GM21528 (cell line): Measurements from ENCODE around the gene RASAL2.
"Not testable (repeated sequence)": the region's sequence is repeated elsewhere in the genome, so short reads cannot be mapped to it uniquely, and the experiment has no call there.

ENCODE experiments used
- ATAC-seq: cut with Tn5 transposase; IDR thresholded peaks from one replicate; pipeline ENCODE4 v1.9.1; 2021; ENCODE audit warnings: mild to moderate bottlenecking, moderate library complexity; ENCODE audit not compliant: unreplicated experiment, low FRiP score

The RASAL2 gene

DNA sequence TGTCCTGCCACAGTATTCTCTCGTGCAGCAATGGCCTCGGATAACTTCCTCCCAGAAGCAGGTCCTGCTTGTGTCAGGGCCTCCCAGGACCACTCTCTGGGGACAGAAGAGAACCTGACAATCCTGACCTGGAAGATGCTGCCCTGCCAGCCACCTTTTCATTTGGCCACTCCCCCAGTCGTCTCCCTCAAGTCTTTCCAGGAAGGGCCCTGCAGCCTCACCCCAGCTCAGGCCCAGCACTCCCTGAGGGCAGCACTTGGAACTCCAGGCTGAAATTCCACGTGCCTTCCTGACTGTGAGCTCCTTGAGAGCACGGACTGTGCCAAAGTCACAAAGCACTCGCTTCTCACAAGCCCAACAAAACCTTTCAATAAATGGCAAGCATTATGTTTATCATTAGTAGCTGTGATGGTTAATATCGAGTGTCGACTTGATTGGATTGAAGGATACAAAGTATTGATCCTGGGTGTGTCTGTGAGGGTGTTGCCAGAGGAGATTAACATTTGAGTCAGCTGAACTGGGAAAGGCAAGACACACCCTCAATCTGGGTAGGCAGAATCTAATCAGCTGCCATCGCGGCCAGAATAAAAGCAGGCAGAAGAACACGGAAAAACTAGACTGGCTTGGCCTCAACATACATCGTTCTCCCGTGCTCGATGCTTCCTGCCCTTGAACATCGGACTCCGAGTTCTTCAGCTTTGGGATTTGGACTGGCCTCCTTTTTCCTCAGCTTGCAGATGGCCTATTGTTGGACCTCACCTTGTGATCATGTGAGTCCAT is 405.2 kb downstream of the RASAL2 start:
- ATAC-seq, result no peak

DNA sequence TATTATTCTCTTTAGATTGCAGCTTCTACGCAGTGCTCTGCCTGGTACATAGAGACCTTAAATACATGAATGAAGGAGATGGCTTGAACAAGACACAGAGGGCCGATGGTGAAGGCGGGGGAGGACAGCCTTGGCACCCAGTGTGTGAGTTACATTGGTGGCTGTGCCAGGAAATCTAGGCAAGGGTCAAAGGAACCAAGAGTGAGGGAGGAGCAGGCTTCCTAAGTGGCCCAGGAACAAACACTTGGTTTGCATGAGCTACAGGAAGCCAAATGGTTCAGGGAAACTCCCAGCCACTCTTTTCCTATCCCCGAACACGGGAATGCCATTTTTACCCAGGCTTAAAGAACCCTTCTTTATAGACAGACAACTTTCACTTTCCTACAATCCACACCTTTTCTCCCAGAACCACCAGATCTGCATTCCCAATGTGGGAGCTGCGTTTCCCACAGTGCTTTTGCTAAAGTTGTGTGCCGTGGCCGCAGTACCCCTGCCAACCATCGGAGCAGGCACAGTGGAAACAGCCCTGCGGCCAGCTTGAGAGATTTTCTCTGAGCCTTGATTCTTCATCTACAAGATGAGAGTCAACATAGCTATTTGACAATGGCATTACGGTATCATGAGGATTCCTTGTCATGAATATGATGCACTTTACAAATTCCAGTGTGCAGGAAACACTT is 406.3 kb downstream of the RASAL2 start:
- ATAC-seq, result no peak

DNA sequence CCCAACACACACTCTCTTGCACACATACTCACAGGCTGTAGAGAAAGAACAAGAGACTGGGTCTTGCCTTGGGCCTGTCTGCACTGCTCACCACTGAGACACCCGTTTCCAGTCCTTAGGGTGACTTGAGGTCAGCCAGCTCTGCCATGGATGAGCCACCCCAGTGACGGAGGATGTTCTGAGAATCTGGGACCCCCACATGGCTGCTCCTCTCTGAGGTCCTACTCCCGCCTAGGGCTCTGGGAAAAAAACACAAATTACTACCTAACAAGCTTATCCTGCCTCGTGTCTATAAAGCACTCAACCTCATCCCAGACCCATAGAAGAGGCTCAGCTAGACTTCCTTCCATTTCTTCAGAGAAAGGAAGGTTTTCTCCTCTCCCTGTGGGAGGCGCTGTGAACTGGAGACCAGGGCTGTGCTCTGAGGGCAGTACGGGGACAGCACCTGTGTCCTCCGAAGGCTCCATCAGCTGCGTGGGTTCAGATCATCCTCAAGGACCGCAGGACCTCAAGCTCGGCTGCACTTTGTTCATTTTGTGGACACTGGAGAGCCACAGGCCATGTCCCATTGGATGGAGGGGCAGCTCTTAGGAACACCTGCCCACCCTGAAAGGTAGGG is 407.1 kb downstream of the RASAL2 start:
- ATAC-seq, result no peak

DNA sequence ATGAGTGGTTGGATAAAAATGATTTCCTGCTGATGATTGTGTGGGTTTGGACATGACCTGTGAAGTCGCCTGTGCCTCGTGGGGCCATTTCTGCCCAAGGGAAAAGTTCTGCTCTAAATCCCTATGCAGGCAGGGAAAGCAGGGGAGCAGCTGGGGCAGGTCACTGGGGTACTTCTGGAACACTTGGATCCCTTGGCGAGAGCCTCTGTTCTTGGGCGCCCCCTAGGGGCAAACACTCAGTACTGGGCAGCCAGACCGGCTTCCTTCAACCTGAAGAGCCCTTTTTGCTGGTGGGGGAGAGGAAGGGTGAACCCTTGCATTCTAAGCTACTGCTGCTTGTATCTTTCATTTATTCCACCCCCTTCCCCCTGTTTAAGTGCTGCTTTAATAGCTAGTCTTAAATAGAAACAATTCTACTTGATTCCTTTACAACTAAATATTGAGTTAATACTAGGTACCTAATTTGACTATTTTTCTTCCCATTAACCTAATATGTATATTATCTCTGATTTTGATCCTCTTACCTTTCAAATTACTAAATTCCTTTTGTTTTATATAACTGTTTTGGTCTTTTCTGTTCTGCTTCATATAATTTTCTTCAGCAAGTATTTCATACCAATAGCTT is 407.9 kb downstream of the RASAL2 start:
- ATAC-seq, result peak; percentile 81

DNA sequence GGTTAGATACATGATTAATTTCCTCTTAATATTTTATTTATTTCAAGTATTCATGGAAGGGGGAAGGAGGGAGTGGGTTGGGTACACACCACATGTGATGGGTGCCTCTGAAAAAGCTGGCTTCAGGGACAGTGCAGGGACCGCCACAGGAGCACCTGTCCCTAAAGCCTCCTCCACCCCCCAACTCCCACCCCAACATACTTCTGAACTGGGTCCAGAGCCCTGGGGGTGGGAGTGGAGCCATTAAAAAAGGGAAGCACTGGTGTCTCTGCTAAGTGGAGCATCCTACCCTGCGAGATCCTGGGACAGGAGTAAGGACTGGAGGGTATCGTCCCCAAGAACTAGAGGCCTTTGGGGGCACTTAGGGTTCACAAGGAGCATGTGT is 408.4 kb downstream of the RASAL2 start:
- no peak for ATAC-seq

DNA sequence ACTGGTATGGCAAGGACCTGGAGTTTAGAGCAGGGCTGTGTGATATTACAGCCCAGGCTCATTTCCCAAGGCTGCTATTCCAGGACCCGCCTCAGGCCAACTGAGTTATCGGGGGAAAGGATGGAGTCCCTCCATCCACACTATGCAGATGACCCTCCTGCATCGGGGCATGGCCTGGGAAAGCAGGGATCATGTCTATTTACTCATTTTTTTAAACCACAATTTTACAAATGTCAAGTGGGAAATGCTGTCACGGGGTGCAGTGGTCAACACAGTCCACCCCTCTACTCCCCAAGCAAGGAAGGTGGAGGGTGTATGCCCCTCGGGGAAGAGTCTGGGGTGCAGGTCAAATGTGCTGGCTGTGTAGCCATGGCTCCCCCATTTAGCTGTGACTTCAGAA is 409.0 kb downstream of the RASAL2 start:
- no peak for ATAC-seq

DNA sequence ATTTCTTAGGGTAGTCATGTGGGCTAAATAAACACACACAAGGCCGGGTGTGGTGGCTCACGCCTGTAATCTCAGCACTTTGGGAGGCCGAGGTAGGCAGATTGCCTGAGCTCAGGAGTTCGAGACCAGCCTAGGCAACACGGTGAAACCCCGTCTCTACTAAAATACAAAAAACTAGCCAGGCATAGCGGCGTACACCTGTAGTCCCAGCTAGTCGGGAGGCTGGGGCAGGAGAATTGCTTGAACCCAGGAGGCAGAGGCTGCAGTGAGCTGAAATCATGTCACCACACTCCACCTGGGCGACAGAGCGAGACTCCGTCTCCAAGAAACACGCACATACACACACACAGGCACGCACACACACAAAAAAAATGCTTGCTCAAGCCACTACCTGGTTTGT is 409.4 kb downstream of the RASAL2 start:
- ATAC-seq, result not testable (repeated sequence)

DNA sequence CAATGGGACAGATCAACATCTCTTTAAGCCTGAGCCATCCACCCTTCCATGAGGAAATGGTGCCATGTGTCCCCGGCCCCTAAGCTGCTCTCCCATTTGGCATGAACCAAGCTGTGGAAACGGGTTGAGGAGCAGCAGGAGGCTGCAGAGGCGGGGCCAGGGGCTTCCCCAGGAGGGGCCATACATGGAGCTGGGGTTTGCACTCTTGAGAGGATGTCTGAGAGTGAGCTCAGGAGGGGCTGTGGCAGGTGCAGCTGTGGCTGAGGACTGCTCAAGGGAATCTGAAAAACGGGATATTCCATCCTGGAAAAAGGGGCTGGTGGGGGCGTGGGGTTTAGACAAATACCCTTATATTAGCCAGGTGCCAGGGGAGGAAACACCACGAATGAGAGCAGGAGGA is 409.9 kb downstream of the RASAL2 start:
- ATAC-seq, result no peak

DNA sequence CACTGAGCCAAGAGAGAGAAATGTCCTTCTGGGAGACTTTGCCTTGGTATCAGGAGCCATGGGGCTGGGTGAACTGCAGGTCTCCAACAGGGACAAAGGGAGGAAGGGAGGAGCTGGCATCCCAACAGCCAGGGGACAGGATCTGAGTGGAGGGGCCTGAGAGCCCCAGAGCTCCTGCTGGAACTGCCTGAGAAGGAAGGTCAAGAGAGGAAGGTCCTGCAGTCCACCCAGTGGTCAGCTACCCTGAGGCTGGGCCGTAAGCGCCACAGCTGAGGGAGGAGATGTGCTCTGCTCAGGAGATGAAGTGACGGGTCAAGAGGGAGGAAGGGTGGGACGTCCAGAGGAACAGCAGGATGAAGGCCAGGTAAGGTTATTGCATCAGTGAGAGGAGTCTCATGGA is 410.4 kb downstream of the RASAL2 start:
- no peak for ATAC-seq

DNA sequence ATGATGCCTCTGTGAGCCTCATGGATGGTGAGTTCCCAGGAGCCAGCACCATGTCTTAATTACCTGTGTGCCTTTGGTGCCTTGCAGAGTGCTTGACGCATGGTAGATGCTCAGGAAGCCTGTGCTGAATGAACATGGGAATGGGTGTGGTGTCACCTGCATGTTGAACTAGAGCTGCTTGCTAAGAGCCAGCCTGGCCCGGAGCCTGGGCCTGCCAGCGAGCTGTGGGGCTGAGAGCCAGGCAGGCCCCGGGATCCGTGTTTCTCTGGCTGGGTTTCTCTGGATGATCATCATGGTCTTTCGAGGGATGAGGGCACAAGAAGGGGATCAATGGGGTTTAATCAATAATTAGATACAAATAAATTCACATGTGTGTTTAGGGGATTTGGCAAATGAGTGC is 412.3 kb downstream of the RASAL2 start:
- ATAC-seq, result no peak

DNA sequence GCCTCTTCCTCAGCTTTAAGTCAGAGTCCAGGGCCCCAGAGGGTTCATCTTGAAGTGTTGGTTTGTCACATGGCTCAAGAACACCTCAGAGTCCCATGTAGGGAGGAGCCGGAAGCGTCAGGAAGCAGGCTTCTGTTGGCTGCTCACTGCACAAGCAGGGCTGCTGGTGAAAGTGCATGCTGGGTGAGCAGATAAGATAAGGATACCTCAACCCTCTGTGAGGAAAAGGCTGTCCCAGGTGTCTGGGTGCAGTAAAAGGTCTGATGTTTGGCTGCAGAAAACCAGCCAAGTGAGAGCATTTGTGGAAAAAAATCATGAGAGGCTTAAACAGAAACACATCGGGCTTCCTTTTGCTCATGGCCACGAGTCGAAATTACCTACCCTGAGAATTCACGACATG is 412.8 kb downstream of the RASAL2 start:
- no peak for ATAC-seq

DNA sequence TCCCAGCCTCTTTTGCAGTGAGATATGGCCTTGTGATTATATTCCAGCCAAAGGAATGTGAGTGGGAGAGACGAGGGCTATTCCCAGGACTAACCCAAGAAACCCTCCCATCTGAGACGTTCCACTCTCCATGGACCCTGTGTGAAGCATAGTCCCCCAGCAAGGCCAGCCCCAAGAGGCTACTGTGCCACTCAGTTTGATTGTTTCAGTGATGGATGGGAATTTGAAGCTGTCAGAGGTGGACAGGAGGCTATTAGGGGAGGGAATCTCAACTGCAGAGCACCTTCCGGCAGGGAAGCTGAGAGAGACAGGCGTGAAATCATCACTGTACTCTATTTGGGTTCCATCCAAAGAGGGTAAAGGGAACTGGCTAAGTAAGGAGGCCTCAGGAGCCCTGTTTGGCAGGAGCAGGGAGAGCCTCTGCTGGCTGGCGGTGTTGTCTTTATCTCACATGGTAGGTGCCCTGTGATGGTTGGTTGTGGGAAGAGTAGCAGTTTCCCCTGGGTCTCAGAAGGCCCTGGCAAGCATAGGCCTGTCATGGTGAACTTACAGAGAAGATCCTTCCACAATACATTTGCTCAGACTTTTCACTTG is 415.6 kb downstream of the RASAL2 start:
- no peak for ATAC-seq

DNA sequence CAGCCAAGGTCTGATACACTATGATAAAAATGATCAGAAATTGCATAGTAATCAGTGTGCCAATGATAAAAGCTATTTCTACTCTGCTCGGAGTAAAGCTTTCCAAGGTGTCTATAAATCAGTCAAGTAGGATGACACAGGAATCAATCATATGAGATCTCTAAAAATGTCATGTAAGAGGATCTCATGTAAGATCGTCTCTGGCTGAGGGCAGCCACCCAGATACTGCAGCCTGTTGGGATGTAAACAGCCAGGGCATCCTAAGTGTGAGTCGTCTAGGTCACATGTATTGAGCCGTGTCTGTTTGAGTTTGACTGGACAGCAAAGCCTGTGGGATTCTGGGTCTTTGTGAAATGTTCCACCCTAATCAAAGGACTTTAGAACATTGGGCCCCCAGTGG is 416.3 kb downstream of the RASAL2 start:
- no peak for ATAC-seq

DNA sequence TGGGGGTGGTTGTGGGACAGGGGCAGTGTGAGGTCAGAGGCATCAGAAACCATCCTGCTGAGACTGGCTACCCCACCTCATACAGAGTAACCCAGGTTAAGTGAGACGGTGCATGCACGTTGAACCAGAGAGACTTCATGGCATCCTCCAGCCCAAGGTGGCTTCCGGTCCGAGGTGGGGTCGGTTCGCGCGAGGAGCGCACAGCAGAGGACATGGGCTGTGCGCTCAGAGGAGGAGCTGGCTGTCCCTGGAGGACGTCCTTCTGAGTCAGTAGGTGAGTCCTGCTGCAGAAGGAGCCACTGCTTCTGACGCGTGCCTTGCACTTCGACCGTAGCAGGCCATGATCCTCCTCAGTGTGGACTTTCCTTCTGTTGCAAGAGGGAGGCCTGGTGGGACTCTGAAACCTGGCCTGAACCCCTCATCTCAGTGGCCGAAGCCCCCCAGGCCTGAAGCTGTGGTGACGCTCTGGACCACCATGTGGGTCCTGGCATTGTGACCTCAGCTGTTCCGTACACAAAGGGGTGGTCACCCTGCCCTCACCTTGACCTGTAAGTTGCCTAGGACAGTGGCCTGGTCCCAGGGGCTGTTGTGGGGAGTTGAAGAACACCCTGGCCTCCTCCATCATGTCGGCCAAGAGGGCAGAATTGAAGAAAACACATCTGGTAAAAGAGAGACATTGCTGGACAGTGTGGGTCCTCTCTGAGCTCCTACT is 418.8 kb downstream of the RASAL2 start, which contains the start of gene TEX35:
TSS of gene TEX35 (plus strand) at position 544 of the 712 bp plus-strand sequence. CDS start at position 624, 80 bp downstream.
- no peak for ATAC-seq

DNA sequence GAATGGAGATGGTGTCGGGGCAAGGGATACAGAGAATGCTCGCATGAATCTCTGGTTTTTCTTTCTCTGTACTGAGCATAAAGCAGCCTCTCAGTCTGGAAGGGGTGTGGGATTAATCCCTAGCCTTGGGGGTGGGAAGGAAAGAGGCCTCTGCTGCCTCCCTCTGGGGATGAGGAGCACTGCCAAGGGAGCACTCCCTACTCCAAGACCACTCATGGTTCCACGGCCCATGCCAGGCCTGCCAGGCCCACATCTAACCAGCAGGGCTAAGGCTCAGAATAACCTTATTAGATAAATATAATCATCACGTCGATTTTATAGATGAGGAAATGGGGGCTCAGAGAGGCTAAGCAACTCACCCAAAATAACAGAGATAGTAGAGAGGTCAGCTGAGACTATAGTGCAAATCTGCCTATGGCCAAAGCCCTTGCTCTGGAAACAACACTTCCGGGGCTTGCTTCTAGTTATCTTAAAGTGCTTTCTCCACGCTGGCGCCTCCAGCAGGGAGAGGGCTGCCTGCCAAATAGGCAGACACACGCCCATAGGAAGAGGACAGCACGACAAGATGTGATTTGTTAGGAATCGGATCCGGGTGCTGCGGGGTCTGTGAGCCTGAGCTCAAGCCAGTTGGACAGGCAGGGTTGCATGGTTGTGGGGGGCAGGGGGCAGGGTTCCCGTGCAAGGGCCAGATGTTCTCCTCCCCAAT is 419.5 kb downstream of the RASAL2 start:
- ATAC-seq, result no peak

DNA sequence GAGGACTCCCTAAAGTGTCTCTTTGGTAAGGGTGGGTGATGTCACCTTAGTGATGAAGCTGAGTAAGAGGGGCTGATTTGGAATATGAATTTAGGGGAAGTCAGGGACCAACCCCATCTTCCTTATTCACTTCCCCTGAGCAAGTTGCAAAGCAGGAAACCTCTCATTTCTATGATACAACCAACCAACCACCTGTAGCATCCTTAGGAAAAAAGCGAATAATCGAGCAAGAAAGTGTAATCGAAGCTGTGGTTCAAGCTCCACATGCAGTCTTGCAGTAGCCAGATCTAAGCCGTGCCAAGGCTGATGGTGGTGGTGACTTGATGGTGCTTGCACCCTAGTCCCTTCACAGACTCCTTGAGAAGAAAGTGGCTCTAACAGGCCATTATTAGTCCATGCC is 422.2 kb downstream of the RASAL2 start:
- no peak for ATAC-seq

DNA sequence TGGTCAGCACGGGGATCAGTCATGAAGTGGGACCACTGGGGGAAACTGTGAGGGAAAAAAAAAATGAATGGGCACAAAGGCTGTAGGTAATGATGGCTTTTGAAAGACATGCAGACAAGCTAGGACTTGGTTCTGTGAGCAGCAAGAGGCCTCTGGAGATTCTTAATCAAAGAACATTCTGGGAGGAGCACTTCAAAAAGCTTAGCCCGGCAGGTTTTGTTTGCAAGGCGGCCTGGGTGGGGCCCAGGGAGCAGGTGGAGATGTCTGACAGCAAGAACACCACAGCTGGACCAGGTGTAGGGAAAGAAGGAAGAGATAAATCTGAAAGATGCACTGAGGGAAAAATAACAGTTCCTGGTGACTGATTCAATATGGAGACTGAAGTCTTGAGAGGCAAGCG is 425.0 kb downstream of the RASAL2 start:
- no peak for ATAC-seq

DNA sequence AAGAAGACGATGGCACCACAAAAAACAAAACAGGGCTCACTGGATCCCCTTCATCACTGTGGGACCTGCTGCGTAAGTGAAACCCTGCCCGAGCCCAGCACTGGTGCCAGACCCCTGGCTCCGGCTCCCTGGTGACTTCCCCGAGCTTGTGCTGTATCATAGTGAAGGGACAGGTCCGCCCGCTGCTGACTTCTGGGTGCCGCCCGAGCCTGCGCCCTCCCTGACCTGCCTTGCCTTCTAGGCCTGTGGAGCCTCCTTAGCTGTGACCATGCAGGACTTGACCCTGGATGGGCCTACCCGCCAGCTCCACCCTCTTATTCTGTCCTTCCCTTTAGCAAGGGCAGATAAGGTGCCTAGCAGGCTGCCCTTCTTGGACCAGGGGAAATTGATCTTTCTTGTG is 426.9 kb downstream of the RASAL2 start:
- no peak for ATAC-seq

DNA sequence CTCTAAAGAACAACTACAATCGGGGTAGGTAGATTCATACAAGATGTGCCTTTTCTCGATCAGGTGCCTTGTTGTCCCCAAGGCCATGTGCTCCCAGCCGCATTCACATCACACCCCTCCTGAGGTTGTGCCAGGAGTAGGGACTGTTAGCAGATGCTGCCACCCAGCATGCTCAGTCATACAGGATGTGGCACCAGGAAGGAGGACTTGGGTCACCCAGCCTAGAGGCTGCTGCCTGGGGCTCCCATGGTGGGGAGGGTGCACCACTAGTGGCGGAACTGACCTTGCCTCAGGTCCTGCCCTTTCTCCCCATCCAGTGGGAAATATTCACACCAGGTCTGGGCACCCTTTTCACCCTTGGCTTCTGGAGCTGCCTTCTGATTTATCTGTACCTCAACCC is 427.3 kb downstream of the RASAL2 start:
- no peak for ATAC-seq

DNA sequence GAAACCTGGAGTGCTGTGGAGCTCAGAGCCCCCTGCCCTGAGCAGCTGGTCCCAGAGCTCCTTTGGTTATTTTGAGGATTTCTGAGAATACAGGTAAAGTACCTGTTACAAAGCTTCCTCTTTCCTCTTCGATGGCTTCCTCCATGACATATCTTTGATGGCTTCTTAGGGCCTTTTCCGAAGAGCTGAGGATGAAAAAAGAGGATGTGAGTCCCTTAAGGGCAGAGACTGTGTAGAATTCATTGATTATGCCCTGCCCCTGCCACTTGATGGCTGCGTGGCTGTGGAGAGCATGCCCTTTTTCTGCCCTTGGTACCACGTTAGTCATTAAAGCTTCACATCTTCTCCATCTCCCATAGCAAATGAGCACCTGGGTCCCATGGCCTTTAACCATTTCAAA is 433.2 kb downstream of the RASAL2 start:
- ATAC-seq, result no peak
